Measurements from ENCODE around the gene SLX4IP. TPM values are rescaled to one million over a fixed set of nuclear protein-coding genes. Genes with fewer than 3 reads are reported as not detected.
A peak's percentile ranks its signal among the peaks of the same experiment; 100 is the strongest.

SLX4IP gene
- total RNA-seq, 4 donors from 2014 or later: 4.8 to 7.2 (median 5.7) TPM

- peaks cover 34% of the 10 kb centered on the region for H3K4me1 ChIP-seq
- DNase-seq (ENCODE audit: low spot score in 2 of 2): no peak
- H3K27ac ChIP-seq: no peak overlapping the region
- WGBS: 68% methylated on average over 4 of the region's 4 CpGs
- no peaks in the 10 kb centered on the region for H3K27me3 ChIP-seq
- TF ChIP-seq POLR2AphosphoS5 (IDR thresholded peaks at IDR 0.05) (no peak), POLR2A (IDR thresholded peaks at IDR 0.05) (no peak), CTCF (IDR thresholded peaks at IDR 0.05) (no peak), EP300 (IDR thresholded peaks at IDR 0.05) (no peak)
- no peaks in the 10 kb centered on the region for H3K9me3 ChIP-seq
- peaks cover 94% of the 10 kb centered on the region for H3K36me3 ChIP-seq
- H3K4me3 ChIP-seq: no peak overlapping the region
These were observed 207.9 kb downstream of the SLX4IP start for GRCh38 chr20:10642856-10643559.

- H3K4me1 ChIP-seq: peaks cover 29% of the 10 kb centered on the region
- H3K9me3 ChIP-seq: no peaks in the 10 kb centered on the region
- H3K27ac ChIP-seq: no peak overlapping the region
- TF ChIP-seq EP300 (IDR thresholded peaks at IDR 0.05): no peak
- no peak for TF ChIP-seq CTCF (IDR thresholded peaks at IDR 0.05)
- TF ChIP-seq POLR2A (IDR thresholded peaks at IDR 0.05): no peak
- no peak for TF ChIP-seq POLR2AphosphoS5 (IDR thresholded peaks at IDR 0.05)
- 90% methylated on average over 7 of the region's 7 CpGs for WGBS
- peak in 1 of 2 donors; percentile 9 for DNase-seq (ENCODE audit: low spot score in 2 of 2)
- peaks cover 99% of the 10 kb centered on the region for H3K36me3 ChIP-seq
- no peaks in the 10 kb centered on the region for H3K27me3 ChIP-seq
- no peak overlapping the region for H3K4me3 ChIP-seq
These were observed 208.4 kb downstream of the SLX4IP start for GRCh38 chr20:10643560-10643873.

GRCh38 chr20:10644458-10645204 lies 209.5 kb downstream of the SLX4IP start:
- Histone ChIP-seq H3K27ac (no peak overlapping the region), H3K4me1 (peaks cover 20% of the 10 kb centered on the region), H3K27me3 (no peaks in the 10 kb centered on the region), H3K4me3 (no peak overlapping the region), H3K9me3 (no peaks in the 10 kb centered on the region), H3K36me3 (peaks cover 100% of the 10 kb centered on the region)
- TF ChIP-seq POLR2A (IDR thresholded peaks at IDR 0.05): no peak
- TF ChIP-seq EP300 (IDR thresholded peaks at IDR 0.05): no peak
- no peak for TF ChIP-seq CTCF (IDR thresholded peaks at IDR 0.05)
- no peak for TF ChIP-seq POLR2AphosphoS5 (IDR thresholded peaks at IDR 0.05)
- 72% methylated on average over 7 of the region's 14 CpGs for WGBS
- DNase-seq (ENCODE audit: low spot score in 2 of 2): peak; percentile 52 to 59

- peak; percentile 44 for DNase-seq (ENCODE audit: low spot score in 2 of 2)
- H3K27me3 ChIP-seq: no peaks in the 10 kb centered on the region
- H3K36me3 ChIP-seq: peaks cover 100% of the 10 kb centered on the region
- 93% methylated on average over 10 of the region's 10 CpGs for WGBS
- no peak overlapping the region for H3K4me3 ChIP-seq
- H3K4me1 ChIP-seq: peaks cover 19% of the 10 kb centered on the region
- no peak for TF ChIP-seq EP300 (IDR thresholded peaks at IDR 0.05)
- no peak for TF ChIP-seq POLR2A (IDR thresholded peaks at IDR 0.05)
- TF ChIP-seq CTCF (IDR thresholded peaks at IDR 0.05): no peak
- no peak for TF ChIP-seq POLR2AphosphoS5 (IDR thresholded peaks at IDR 0.05)
- no peaks in the 10 kb centered on the region for H3K9me3 ChIP-seq
- H3K27ac ChIP-seq: no peak overlapping the region
These were observed 210.1 kb downstream of the SLX4IP start for GRCh38 chr20:10645205-10645570.

- WGBS: 82% methylated on average over 4 of the region's 4 CpGs
- H3K4me1 ChIP-seq: peaks cover 15% of the 10 kb centered on the region
- TF ChIP-seq POLR2AphosphoS5 (IDR thresholded peaks at IDR 0.05) (no peak), EP300 (IDR thresholded peaks at IDR 0.05) (no peak), POLR2A (IDR thresholded peaks at IDR 0.05) (no peak), CTCF (IDR thresholded peaks at IDR 0.05) (no peak)
These were observed 210.9 kb downstream of the SLX4IP start for GRCh38 chr20:10646006-10646405.

More at GRCh38 chr20:10646006-10646405, 210.9 kb downstream of the SLX4IP start:
- H3K36me3 ChIP-seq: peaks cover 100% of the 10 kb centered on the region
- H3K4me3 ChIP-seq: no peak overlapping the region
- H3K9me3 ChIP-seq: no peaks in the 10 kb centered on the region
- peak; percentile 16 to 35 for DNase-seq (ENCODE audit: low spot score in 2 of 2)
- H3K27ac ChIP-seq: no peak overlapping the region
- no peaks in the 10 kb centered on the region for H3K27me3 ChIP-seq
